ENCODE results near the gene SLC13A2. TPM values are rescaled to one million over a fixed set of nuclear protein-coding genes. Genes with fewer than 3 reads are reported as not detected.
A peak's percentile ranks its signal among the peaks of the same experiment; 100 is the strongest.

SLC13A2 gene
- total and polyA plus RNA-seq, 4 experiments from 2014 or later: not detected

GRCh38 chr17:28508211-28508724, 34.8 kb downstream of the SLC13A2 start:
- ChIA-PET CTCF (ENCODE audit: partially characterized antibody) (no interaction called here), POLR2A (ENCODE audit: partially characterized antibody) (no interaction called here)
- Histone ChIP-seq H3K36me3 (ENCODE audit: insufficient read depth, low read length) (no peaks in the 10 kb centered on the region), H3K4me1 (ENCODE audit: insufficient read depth, low read length) (no peaks in the 10 kb centered on the region), H3K27ac (ENCODE audit: low read depth, low read length) (no peak overlapping the region), H3K9me3 (ENCODE audit: control insufficient read depth in 1 of 2, low read length in 2 of 2) (no peaks in the 10 kb centered on the region), H3K27me3 (ENCODE audit: insufficient read depth, low read length) (no peaks in the 10 kb centered on the region), H3K4me3 (ENCODE audit: low read length in 2 of 2) (no peak overlapping the region)
- no peak for DNase-seq
- H3K27ac Mint-ChIP-seq: peak overlapping the region in 1 of 7 donors; percentile 66
- no peaks in the 10 kb centered on the region for H3K4me1 Mint-ChIP-seq
- H3K4me3 Mint-ChIP-seq: no peak overlapping the region
- H3K27me3 Mint-ChIP-seq: peaks cover 12 to 28% of the 10 kb centered on the region in 2 donors
- no peaks in the 10 kb centered on the region for H3K36me3 Mint-ChIP-seq
- intact Hi-C loops (cut with micrococcal nuclease): no loop called here
- peaks cover 0 to 2% (median 0%) of the 10 kb centered on the region in 8 donors for H3K9me3 Mint-ChIP-seq

GRCh38 chr17:28509789-28510188, 36.3 kb downstream of the SLC13A2 start:
- Histone ChIP-seq H3K9me3 (ENCODE audit: control insufficient read depth in 1 of 2, low read length in 2 of 2) (no peaks in the 10 kb centered on the region), H3K27me3 (ENCODE audit: insufficient read depth, low read length) (no peaks in the 10 kb centered on the region), H3K4me1 (ENCODE audit: insufficient read depth, low read length) (no peaks in the 10 kb centered on the region), H3K27ac (ENCODE audit: low read depth, low read length) (no peak overlapping the region), H3K36me3 (ENCODE audit: insufficient read depth, low read length) (no peaks in the 10 kb centered on the region), H3K4me3 (ENCODE audit: low read length in 2 of 2) (no peak overlapping the region)
- ChIA-PET CTCF (ENCODE audit: partially characterized antibody) (no interaction called here), POLR2A (ENCODE audit: partially characterized antibody) (no interaction called here)
- peaks cover 16 to 33% of the 10 kb centered on the region in 2 donors for H3K27me3 Mint-ChIP-seq
- no peak for DNase-seq
- intact Hi-C loops (cut with micrococcal nuclease): no loop called here
- H3K9me3 Mint-ChIP-seq: peaks cover 0 to 2% (median 0%) of the 10 kb centered on the region in 8 donors
- no peak overlapping the region for H3K4me3 Mint-ChIP-seq
- no peak overlapping the region for H3K27ac Mint-ChIP-seq
- H3K4me1 Mint-ChIP-seq: no peaks in the 10 kb centered on the region
- H3K36me3 Mint-ChIP-seq: no peaks in the 10 kb centered on the region

- no peaks in the 10 kb centered on the region for H3K36me3 ChIP-seq (ENCODE audit: insufficient read depth, low read length)
- H3K4me3 ChIP-seq (ENCODE audit: low read length in 2 of 2): no peak overlapping the region
- intact Hi-C loops (cut with micrococcal nuclease): no loop called here
- ChIA-PET POLR2A (ENCODE audit: partially characterized antibody) (no interaction called here), CTCF (ENCODE audit: partially characterized antibody) (interaction anchor here (0.5 kb wide), 1 partner anchor 587 kb away, joined by 3 read pairs; no protein-coding TSS in a partner anchor)
- Mint-ChIP-seq H3K36me3 (no peaks in the 10 kb centered on the region), H3K27ac (no peak overlapping the region), H3K4me1 (no peaks in the 10 kb centered on the region), H3K4me3 (no peak overlapping the region), H3K9me3 (peaks cover 0 to 2% (median 0%) of the 10 kb centered on the region in 8 donors), H3K27me3 (peaks cover 13 to 27% of the 10 kb centered on the region in 2 donors)
- no peaks in the 10 kb centered on the region for H3K27me3 ChIP-seq (ENCODE audit: insufficient read depth, low read length)
- no peak overlapping the region for H3K27ac ChIP-seq (ENCODE audit: low read depth, low read length)
- no peak for DNase-seq
- H3K4me1 ChIP-seq (ENCODE audit: insufficient read depth, low read length): no peaks in the 10 kb centered on the region
- H3K9me3 ChIP-seq (ENCODE audit: control insufficient read depth in 1 of 2, low read length in 2 of 2): no peaks in the 10 kb centered on the region
These were observed 38.5 kb downstream of the SLC13A2 start for GRCh38 chr17:28511858-28512461.

- intact Hi-C loops (cut with micrococcal nuclease): no loop called here
- Mint-ChIP-seq H3K9me3 (peaks cover 0 to 2% (median 0%) of the 10 kb centered on the region in 8 donors), H3K27me3 (peaks cover 9 to 21% of the 10 kb centered on the region in 2 donors), H3K36me3 (no peaks in the 10 kb centered on the region), H3K4me1 (no peaks in the 10 kb centered on the region), H3K4me3 (no peak overlapping the region), H3K27ac (peak overlapping the region in 1 of 7 donors; percentile 33)
- Histone ChIP-seq H3K36me3 (ENCODE audit: insufficient read depth, low read length) (no peaks in the 10 kb centered on the region), H3K9me3 (ENCODE audit: control insufficient read depth in 1 of 2, low read length in 2 of 2) (no peaks in the 10 kb centered on the region), H3K27ac (ENCODE audit: low read depth, low read length) (no peak overlapping the region), H3K4me3 (ENCODE audit: low read length in 2 of 2) (no peak overlapping the region), H3K4me1 (ENCODE audit: insufficient read depth, low read length) (no peaks in the 10 kb centered on the region), H3K27me3 (ENCODE audit: insufficient read depth, low read length) (no peaks in the 10 kb centered on the region)
- ChIA-PET POLR2A (ENCODE audit: partially characterized antibody) (no interaction called here), CTCF (ENCODE audit: partially characterized antibody) (no interaction called here)
- DNase-seq: no peak
These were observed 40.0 kb downstream of the SLC13A2 start for GRCh38 chr17:28513476-28513875.

- peaks cover 8 to 13% of the 10 kb centered on the region in 2 donors for H3K27me3 Mint-ChIP-seq
- H3K4me3 Mint-ChIP-seq: no peak overlapping the region
- CTCF ChIA-PET (ENCODE audit: partially characterized antibody): no interaction called here
These were observed 41.1 kb downstream of the SLC13A2 start for GRCh38 chr17:28514561-28515002.

GRCh38 chr17:28515518-28515917, 42.1 kb downstream of the SLC13A2 start:
- Histone ChIP-seq H3K4me1 (ENCODE audit: insufficient read depth, low read length) (no peaks in the 10 kb centered on the region), H3K36me3 (ENCODE audit: insufficient read depth, low read length) (no peaks in the 10 kb centered on the region), H3K9me3 (ENCODE audit: control insufficient read depth in 1 of 2, low read length in 2 of 2) (no peaks in the 10 kb centered on the region), H3K4me3 (ENCODE audit: low read length in 2 of 2) (no peak overlapping the region), H3K27me3 (ENCODE audit: insufficient read depth, low read length) (no peaks in the 10 kb centered on the region), H3K27ac (ENCODE audit: low read depth, low read length) (no peak overlapping the region)
- intact Hi-C loops (cut with micrococcal nuclease): no loop called here
- no peak for DNase-seq
- ChIA-PET POLR2A (ENCODE audit: partially characterized antibody) (no interaction called here), CTCF (ENCODE audit: partially characterized antibody) (no interaction called here)
- H3K36me3 Mint-ChIP-seq: no peaks in the 10 kb centered on the region
- H3K4me1 Mint-ChIP-seq: no peaks in the 10 kb centered on the region
- peaks cover 0 to 2% (median 0%) of the 10 kb centered on the region in 8 donors for H3K9me3 Mint-ChIP-seq
- peaks cover 4 to 7% of the 10 kb centered on the region in 2 donors for H3K27me3 Mint-ChIP-seq
- H3K27ac Mint-ChIP-seq: no peak overlapping the region
- H3K4me3 Mint-ChIP-seq: no peak overlapping the region

More at GRCh38 chr17:28514561-28515002, 41.1 kb downstream of the SLC13A2 start:
- H3K36me3 ChIP-seq (ENCODE audit: insufficient read depth, low read length): no peaks in the 10 kb centered on the region
- Mint-ChIP-seq H3K36me3 (no peaks in the 10 kb centered on the region), H3K27ac (no peak overlapping the region), H3K4me1 (no peaks in the 10 kb centered on the region), H3K9me3 (peaks cover 0 to 2% (median 0%) of the 10 kb centered on the region in 8 donors)
- intact Hi-C loops (cut with micrococcal nuclease): no loop called here
- no peaks in the 10 kb centered on the region for H3K9me3 ChIP-seq (ENCODE audit: control insufficient read depth in 1 of 2, low read length in 2 of 2)
- H3K27me3 ChIP-seq (ENCODE audit: insufficient read depth, low read length): no peaks in the 10 kb centered on the region
- H3K4me3 ChIP-seq (ENCODE audit: low read length in 2 of 2): no peak overlapping the region
- H3K4me1 ChIP-seq (ENCODE audit: insufficient read depth, low read length): no peaks in the 10 kb centered on the region
- POLR2A ChIA-PET (ENCODE audit: partially characterized antibody): no interaction called here
- no peak for DNase-seq
- H3K27ac ChIP-seq (ENCODE audit: low read depth, low read length): no peak overlapping the region

- peaks cover 4 to 7% of the 10 kb centered on the region in 2 donors for H3K27me3 Mint-ChIP-seq
- H3K4me3 Mint-ChIP-seq: no peak overlapping the region
- DNase-seq: no peak
- ChIA-PET POLR2A (ENCODE audit: partially characterized antibody) (no interaction called here), CTCF (ENCODE audit: partially characterized antibody) (no interaction called here)
- no peaks in the 10 kb centered on the region for H3K4me1 ChIP-seq (ENCODE audit: insufficient read depth, low read length)
- H3K4me1 Mint-ChIP-seq: no peaks in the 10 kb centered on the region
- no peak overlapping the region for H3K27ac ChIP-seq (ENCODE audit: low read depth, low read length)
- no peaks in the 10 kb centered on the region for H3K9me3 ChIP-seq (ENCODE audit: control insufficient read depth in 1 of 2, low read length in 2 of 2)
- H3K9me3 Mint-ChIP-seq: no peaks in the 10 kb centered on the region
- no peaks in the 10 kb centered on the region for H3K36me3 Mint-ChIP-seq
- no peak overlapping the region for H3K27ac Mint-ChIP-seq
- no peak overlapping the region for H3K4me3 ChIP-seq (ENCODE audit: low read length in 2 of 2)
- no peaks in the 10 kb centered on the region for H3K36me3 ChIP-seq (ENCODE audit: insufficient read depth, low read length)
- intact Hi-C loops (cut with micrococcal nuclease): no loop called here
- H3K27me3 ChIP-seq (ENCODE audit: insufficient read depth, low read length): no peaks in the 10 kb centered on the region
These were observed 44.7 kb downstream of the SLC13A2 start for GRCh38 chr17:28518132-28518531.
